Stimulated activated CD8-positive, alpha-beta memory T cell treated with anti-CD3 and anti-CD28 coated beads, Interleukin-4, amount 100 ng/mL, for 4 hours (primary cell): ENCODE measurements around the gene ZNF429.
"Not testable (repeated sequence)": the region's sequence is repeated elsewhere in the genome, so short reads cannot be mapped to it uniquely, and the experiment has no call there.

Experiments used
- DNase-seq, 2 donors: peaks; one replicate each; pipeline ENCODE4 v3.0.0-alpha.2; 2020; ENCODE audit warnings: low read depth in 2 of 2, low spot score in 1 of 2

ZNF429 gene

GRCh38 chr19:21505459-21506451 is at the start of gene ZNF429:
ZNF429 (plus strand) TSS chr19:21505602; CDS start chr19:21505772, 170 bp downstream.
- DNase-seq, result peak; percentile 75 to 81

- no peak for DNase-seq
Observed at GRCh38 chr19:21460686-21461085, 44.7 kb upstream of the ZNF429 start.

- DNase-seq, result no peak
Observed at GRCh38 chr19:21462540-21462939, 42.9 kb upstream of the ZNF429 start.

- no peak for DNase-seq
Observed at GRCh38 chr19:21463449-21464105, 41.8 kb upstream of the ZNF429 start.

GRCh38 chr19:21466627-21467026 is 38.8 kb upstream of the ZNF429 start:
- DNase-seq, result no peak

- DNase-seq, result no peak
Observed at GRCh38 chr19:21468791-21469190, 36.6 kb upstream of the ZNF429 start.

GRCh38 chr19:21472507-21472906 is 32.9 kb upstream of the ZNF429 start:
- no peak for DNase-seq

GRCh38 chr19:21474671-21475181 is 30.7 kb upstream of the ZNF429 start:
- peak; percentile 39 to 52 for DNase-seq

- not testable (repeated sequence) for DNase-seq
Observed at GRCh38 chr19:21482361-21482760, 23.0 kb upstream of the ZNF429 start.

- DNase-seq, result peak; percentile 25 to 44
Observed at GRCh38 chr19:21482863-21483276, 22.5 kb upstream of the ZNF429 start.

GRCh38 chr19:21483589-21484170 is 21.7 kb upstream of the ZNF429 start:
- peak; percentile 7 to 54 for DNase-seq

- no peak for DNase-seq
Observed at GRCh38 chr19:21484631-21485030, 20.8 kb upstream of the ZNF429 start.

GRCh38 chr19:21485926-21486325 is 19.5 kb upstream of the ZNF429 start:
- DNase-seq, result no peak

- DNase-seq, result no peak
Observed at GRCh38 chr19:21487969-21488368, 17.4 kb upstream of the ZNF429 start.

- DNase-seq, result no peak
Observed at GRCh38 chr19:21491146-21491545, 14.3 kb upstream of the ZNF429 start.

GRCh38 chr19:21492947-21493906 is 12.2 kb upstream of the ZNF429 start:
- DNase-seq, result no peak

GRCh38 chr19:21496876-21497275 is 8.5 kb upstream of the ZNF429 start:
- DNase-seq, result no peak

GRCh38 chr19:21498651-21499050 is 6.8 kb upstream of the ZNF429 start:
- no peak for DNase-seq

- no peak for DNase-seq
Observed at GRCh38 chr19:21508198-21508597, 2.8 kb downstream of the ZNF429 start.

- not testable (repeated sequence) for DNase-seq
Observed at GRCh38 chr19:21511058-21511457, 5.7 kb downstream of the ZNF429 start.
